HepG2 (cell line): ENCODE data around the gene CDNF.

ENCODE experiments used
- CEBPB ChIP-seq: IDR thresholded peaks from 2 replicates; pipeline ENCODE4 v1.6.1; 2011; ENCODE audit warnings: low read depth, low read length, improper control_type of control experiment, borderline replicate concordance
- GMEB2 ChIP-seq: IDR thresholded peaks from 2 replicates; pipeline ENCODE4 v1.6.1; 2016; ENCODE audit warnings: missing biosample characterization, missing genetic modification reagents, low read depth
- RFX5 ChIP-seq: IDR thresholded peaks from 2 replicates; pipeline ENCODE4 v1.6.1; 2011; ENCODE audit warnings: low read depth, low read length, improper control_type of control experiment
- TF ChIP-seq, protein P1 (sequence below): sonication (generic); formaldehyde crosslinking; IDR thresholded peaks from 2 replicates; pipeline ENCODE4 v1.5.0; 2020; ENCODE audit warnings: mild to moderate bottlenecking, missing genetic modification reagents, moderate library complexity

GRCh38 chr10:14806318-14806717, 31.5 kb downstream of the CDNF start:
- TF ChIP-seq, protein P1, sequence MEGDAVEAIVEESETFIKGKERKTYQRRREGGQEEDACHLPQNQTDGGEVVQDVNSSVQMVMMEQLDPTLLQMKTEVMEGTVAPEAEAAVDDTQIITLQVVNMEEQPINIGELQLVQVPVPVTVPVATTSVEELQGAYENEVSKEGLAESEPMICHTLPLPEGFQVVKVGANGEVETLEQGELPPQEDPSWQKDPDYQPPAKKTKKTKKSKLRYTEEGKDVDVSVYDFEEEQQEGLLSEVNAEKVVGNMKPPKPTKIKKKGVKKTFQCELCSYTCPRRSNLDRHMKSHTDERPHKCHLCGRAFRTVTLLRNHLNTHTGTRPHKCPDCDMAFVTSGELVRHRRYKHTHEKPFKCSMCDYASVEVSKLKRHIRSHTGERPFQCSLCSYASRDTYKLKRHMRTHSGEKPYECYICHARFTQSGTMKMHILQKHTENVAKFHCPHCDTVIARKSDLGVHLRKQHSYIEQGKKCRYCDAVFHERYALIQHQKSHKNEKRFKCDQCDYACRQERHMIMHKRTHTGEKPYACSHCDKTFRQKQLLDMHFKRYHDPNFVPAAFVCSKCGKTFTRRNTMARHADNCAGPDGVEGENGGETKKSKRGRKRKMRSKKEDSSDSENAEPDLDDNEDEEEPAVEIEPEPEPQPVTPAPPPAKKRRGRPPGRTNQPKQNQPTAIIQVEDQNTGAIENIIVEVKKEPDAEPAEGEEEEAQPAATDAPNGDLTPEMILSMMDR (CRISPR knock-in tag), result no peak
- TF ChIP-seq CEBPB, result no peak
- TF ChIP-seq RFX5, result no peak
- no peak for TF ChIP-seq GMEB2
